Uterus (tissue), 4 donors: ENCODE data around the gene CYSLTR2. TPM values are rescaled to one million over a fixed set of nuclear protein-coding genes. Genes with fewer than 3 reads are reported as not detected.
"Not testable (repeated sequence)": the region's sequence is repeated elsewhere in the genome, so short reads cannot be mapped to it uniquely, and the experiment has no call there.

Source experiments
- DNase-seq, 2 donors: peaks; one replicate each; pipeline ENCODE4 v3.0.0-alpha.2; 2019 to 2020
- H3K27ac ChIP-seq, 2 donors: fragments of 200-600 bp; sonication (generic); 1 replicate in 1 of 2; 2 replicates in 1 of 2; pipeline ENCODE4 v1.5.1; 2016 to 2018
- H3K27me3 ChIP-seq, 2 donors: fragments of 200-600 bp; sonication (generic); one replicate each; pipeline ENCODE4 v1.5.1; 2018 to 2019; ENCODE audit warnings: control low read depth in 1 of 2
- H3K36me3 ChIP-seq, 2 donors: fragments of 200-600 bp; sonication (generic); one replicate each; pipeline ENCODE4 v1.5.1; 2019; ENCODE audit warnings: control low read depth in 1 of 2
- H3K4me1 ChIP-seq, 2 donors: fragments of 200-600 bp; sonication (generic); one replicate each; pipeline ENCODE4 v1.5.1; 2018 to 2019; ENCODE audit warnings: control low read depth in 1 of 2
- H3K4me3 ChIP-seq, 2 donors: fragments of 200-600 bp; sonication (generic); 1 replicate in 1 of 2; 2 replicates in 1 of 2; pipeline ENCODE4 v1.5.1; 2018 to 2019; ENCODE audit warnings: mild to moderate bottlenecking in 1 of 2
- H3K9me3 ChIP-seq, 2 donors: fragments of 200-600 bp; sonication (generic); one replicate each; pipeline ENCODE4 v1.5.1; 2019; ENCODE audit warnings: control low read depth in 1 of 2
- CTCF ChIP-seq, 4 experiments: fragments of 200-600 bp in 2 of 4; fragments of 450-650 bp in 2 of 4; sonication (generic) in 2 of 4; IDR thresholded peaks; one replicate each; pipeline ENCODE4 v1.5.1; 2016 to 2019; ENCODE audit warnings: antibody characterized with exemption in 4 of 4, mild to moderate bottlenecking in 2 of 4, moderate library complexity in 1 of 4
- POLR2A ChIP-seq, 2 donors: fragments of 450-650 bp; IDR thresholded peaks; one replicate each; pipeline ENCODE4 v1.6.1; 2016; ENCODE audit warnings: antibody characterized with exemption in 2 of 2, mild to moderate bottlenecking in 1 of 2, moderate library complexity in 1 of 2
- intact Hi-C: fragments of 100-400 bp; cut with DNase I; formaldehyde crosslinking; loops from one replicate; pipeline ENCODE4 v1.15.1; 2023; ENCODE audit warnings: low total_unique reads
- total RNA-seq, 4 donors: library from RNA; depleted of rRNA in 3 of 4; stranded (reverse); fragments of >200 nt in 3 of 4; gene quantifications; one replicate each; pipeline versions ENCODE4 v1.1.0 to v1.2.4, GENCODE V29; 2014 to 2023
- donor health status: DM: yes; HTN: yes; CAD: no.

CYSLTR2 gene
- total RNA-seq, 4 donors from 2014 or later = 0.15 to 1.6 (median 0.42) TPM

GRCh38 chr13:48667136-48667535 is 13.4 kb downstream of the CYSLTR2 start:
- intact Hi-C loops = no loop called here
- TF ChIP-seq POLR2A (IDR thresholded peaks at IDR 0.05) (no peak), CTCF (IDR thresholded peaks at IDR 0.05) (no peak)
- peaks cover 0 to 11% of the 10 kb centered on the region in 2 donors for H3K9me3 ChIP-seq
- H3K27me3 ChIP-seq = no peaks in the 10 kb centered on the region
- no peak overlapping the region for H3K27ac ChIP-seq
- H3K4me1 ChIP-seq = no peaks in the 10 kb centered on the region
- no peak for DNase-seq
- no peak overlapping the region for H3K4me3 ChIP-seq
- no peaks in the 10 kb centered on the region for H3K36me3 ChIP-seq

- H3K4me3 ChIP-seq, H3K27ac ChIP-seq, DNase-seq, H3K36me3 ChIP-seq, intact Hi-C loops, H3K9me3 ChIP-seq, H3K4me1 ChIP-seq, H3K27me3 ChIP-seq: not testable (repeated sequence)
Observed at GRCh38 chr13:48671421-48671820, 17.7 kb downstream of the CYSLTR2 start.

DNA sequence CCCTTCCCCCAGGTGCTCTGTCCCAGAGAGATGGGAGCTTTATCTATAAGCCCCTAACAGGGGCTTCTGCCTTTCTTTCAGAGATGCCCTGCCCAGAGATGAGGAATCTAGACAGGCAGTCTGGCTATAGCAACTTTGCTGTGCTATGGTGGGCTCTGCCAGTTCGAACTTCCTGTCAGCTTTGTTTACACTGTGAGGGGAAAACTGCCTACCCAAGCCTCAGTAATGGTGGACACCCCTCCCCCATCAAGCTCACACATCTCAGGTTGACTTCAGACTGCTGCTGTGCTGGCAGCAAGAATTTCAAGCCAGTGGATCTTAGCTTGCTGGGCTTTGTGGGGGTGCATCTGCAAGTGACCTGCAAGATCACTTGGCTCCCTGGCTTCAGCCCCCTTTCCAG is 21.5 kb downstream of the CYSLTR2 start:
- intact Hi-C loops = no loop called here
- no peak for TF ChIP-seq CTCF (IDR thresholded peaks at IDR 0.05)
- no peak for TF ChIP-seq POLR2A (IDR thresholded peaks at IDR 0.05)
- Histone ChIP-seq H3K27ac (no peak overlapping the region), H3K4me1 (no peaks in the 10 kb centered on the region), H3K36me3 (no peaks in the 10 kb centered on the region), H3K9me3 (no peaks in the 10 kb centered on the region), H3K4me3 (no peak overlapping the region), H3K27me3 (no peaks in the 10 kb centered on the region)
- DNase-seq = no peak

DNA sequence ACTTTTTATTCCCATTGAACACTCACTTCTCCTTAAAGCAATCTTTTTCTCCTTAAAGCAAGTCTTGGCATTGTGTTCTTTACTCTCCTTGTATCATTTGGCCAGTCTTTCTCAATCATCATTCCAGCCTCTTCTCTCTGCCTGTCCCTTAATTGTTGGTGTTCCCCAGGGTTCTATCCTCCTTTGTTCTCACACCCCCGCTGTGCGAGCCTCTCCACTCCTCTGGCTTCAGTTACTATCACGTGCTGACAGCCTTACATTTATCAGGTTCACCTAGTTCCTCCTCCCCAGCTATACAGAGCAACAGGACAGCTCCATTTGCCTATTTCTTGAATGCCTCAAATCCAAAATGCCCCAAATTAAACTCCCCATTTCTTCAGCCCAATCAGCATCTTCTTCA is 24.6 kb downstream of the CYSLTR2 start:
- no peak for TF ChIP-seq POLR2A (IDR thresholded peaks at IDR 0.05)
- TF ChIP-seq CTCF (IDR thresholded peaks at IDR 0.05) = no peak
- intact Hi-C loops = no loop called here
- H3K36me3 ChIP-seq = no peaks in the 10 kb centered on the region

GRCh38 chr13:48679941-48680680 is 26.4 kb downstream of the CYSLTR2 start:
- H3K4me1 ChIP-seq = no peaks in the 10 kb centered on the region
- H3K27ac ChIP-seq = no peak overlapping the region
- intact Hi-C loops = no loop called here
- H3K27me3 ChIP-seq = no peaks in the 10 kb centered on the region
- no peak overlapping the region for H3K4me3 ChIP-seq
- H3K36me3 ChIP-seq = no peaks in the 10 kb centered on the region
- no peaks in the 10 kb centered on the region for H3K9me3 ChIP-seq
- TF ChIP-seq CTCF (IDR thresholded peaks at IDR 0.05) (no peak), POLR2A (IDR thresholded peaks at IDR 0.05) (no peak)
- no peak for DNase-seq

More for the DNA sequence above, 24.6 kb downstream of the CYSLTR2 start:
- no peak for DNase-seq
- Histone ChIP-seq H3K27ac (no peak overlapping the region), H3K4me3 (no peak overlapping the region), H3K9me3 (no peaks in the 10 kb centered on the region), H3K27me3 (no peaks in the 10 kb centered on the region), H3K4me1 (no peaks in the 10 kb centered on the region)
